Measurements from ENCODE around the gene ABCA8.

- TF ChIP-seq GATA2 (IDR thresholded peaks at IDR 0.05; ENCODE audit: low read depth, low read length) (no peak), GATA3 (IDR thresholded peaks at IDR 0.05; ENCODE audit: low read depth, low read length) (no peak)
These were observed at the start of gene ABCA8 for GRCh38 chr17:68955181-68955841.

Data from SH-SY5Y (cell line).